NCI-H345 treated with DMSO at 0.1 percent for 48 hours (cell line): Measurements from ENCODE around the gene MAGIX.
A peak's percentile ranks its signal among the peaks of the same experiment; 100 is the strongest.
"Not testable (repeated sequence)": the region's sequence is repeated elsewhere in the genome, so short reads cannot be mapped to it uniquely, and the experiment has no call there.

Source experiments
- DNase-seq: peaks from one replicate; lab custom pipeline; 2025; ENCODE audit not compliant: unreplicated experiment; lab: John Stamatoyannopoulos, UW

MAGIX gene

DNA sequence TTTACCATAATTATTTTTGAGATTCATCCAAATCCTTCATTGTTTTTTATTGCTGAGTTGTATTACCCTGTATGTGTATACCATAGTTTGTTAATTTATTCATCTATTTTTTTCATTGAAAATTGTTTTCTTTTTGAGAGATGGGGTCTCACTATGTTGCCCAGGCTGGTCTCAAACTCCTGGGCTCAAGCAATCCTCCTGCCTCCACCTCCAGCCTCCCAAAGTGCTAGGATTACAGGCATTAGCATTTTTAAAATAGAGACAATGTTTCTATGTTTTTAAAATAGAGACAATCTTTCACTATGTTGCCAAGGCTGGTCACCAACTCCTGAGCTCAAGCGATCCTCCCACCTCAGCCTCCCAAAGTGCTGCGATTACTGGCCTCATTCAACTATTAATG is 1.6 kb upstream of the MAGIX start:
- no peak for DNase-seq

DNA sequence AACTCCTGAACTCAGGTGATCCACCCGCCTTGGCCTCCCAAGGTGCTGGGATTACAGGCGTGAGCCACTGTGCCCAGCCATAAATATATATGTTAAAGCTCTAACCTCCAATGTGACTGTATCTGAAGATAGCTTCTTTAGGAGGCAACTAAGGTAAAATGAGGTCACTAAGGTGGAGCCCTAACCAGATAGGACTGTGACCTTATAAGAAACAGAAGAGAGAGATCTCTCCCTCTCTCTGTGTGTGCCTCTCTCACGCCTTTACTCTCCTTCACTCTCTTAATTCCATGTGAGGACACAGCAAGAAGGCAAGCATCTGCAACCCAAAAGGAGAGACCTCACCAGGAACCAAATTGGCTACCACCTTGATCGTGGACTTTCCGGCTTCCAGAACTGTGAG is 926 bp upstream of the MAGIX start:
- DNase-seq = no peak

DNA sequence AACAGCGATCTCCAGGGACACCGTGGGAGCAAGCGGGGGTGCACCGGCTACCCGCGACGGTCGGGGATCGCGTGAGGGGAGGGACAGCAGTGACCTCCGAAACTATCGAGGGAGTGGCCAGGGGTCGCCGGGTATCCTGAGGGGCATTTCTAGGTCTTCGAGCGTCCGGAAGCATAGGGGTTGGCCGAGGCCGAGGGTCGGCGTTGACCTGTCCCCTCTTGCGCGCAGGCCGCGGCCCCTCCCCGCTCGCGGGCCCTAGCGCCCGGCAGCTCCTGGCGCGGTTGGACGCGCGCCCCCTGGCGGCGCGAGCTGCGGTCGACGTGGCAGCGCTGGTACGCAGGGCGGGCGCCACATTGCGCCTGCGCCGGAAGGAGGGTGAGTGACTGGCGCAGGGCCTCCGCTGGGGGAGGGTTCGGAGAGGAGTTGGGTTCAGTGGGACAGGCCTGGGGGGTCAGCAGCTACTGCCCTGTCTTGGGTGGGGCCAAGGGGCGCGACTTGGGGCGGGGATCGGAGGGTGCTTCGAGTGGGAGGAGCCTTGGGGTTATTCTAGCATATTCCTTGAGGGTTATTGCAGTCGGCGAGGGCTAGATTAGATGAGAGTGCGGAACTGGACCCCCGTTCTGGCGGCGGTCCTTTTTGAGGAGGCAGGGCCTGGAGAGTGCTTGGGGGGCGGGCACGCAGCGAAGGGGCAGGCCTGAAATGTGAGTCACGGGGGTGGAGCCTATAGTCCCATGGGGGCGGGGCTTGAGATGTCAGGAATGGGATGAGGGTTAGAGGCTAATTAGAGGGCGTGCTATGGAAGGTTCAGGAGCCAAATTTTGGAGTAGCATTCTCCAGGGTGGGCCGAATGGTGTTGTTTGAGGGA is 1.2 kb downstream of the MAGIX start:
- DNase-seq = peak; percentile 43

DNA sequence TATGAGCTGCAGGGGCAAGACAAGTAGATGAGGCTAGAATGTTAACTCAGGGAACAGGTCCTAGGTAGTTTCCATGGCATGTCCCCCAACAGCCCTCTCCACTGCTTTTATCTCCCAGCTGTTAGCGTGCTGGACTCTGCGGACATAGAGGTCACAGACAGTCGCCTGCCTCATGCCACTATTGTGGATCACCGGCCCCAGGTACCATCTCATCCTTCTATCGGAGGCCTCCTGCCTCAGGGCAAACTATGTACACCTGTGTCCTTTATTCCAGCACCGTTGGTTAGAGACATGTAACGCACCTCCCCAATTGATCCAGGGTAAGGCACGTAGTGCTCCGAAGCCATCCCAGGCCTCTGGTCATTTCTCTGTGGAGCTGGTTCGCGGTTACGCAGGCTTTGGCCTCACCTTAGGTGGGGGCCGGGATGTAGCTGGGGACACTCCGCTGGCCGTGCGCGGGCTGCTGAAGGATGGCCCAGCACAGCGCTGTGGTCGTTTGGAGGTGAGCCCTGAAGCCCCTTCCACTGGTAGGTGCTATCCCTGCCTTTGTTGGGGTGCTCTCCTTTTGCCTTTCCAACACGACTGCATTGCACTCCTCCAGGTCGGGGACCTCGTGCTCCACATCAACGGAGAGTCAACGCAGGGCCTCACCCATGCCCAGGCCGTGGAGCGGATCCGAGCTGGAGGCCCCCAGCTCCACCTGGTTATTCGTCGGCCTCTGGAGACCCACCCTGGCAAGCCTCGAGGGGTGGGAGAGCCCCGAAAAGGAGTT is 2.2 kb downstream of the MAGIX start:
- DNase-seq = no peak

DNA sequence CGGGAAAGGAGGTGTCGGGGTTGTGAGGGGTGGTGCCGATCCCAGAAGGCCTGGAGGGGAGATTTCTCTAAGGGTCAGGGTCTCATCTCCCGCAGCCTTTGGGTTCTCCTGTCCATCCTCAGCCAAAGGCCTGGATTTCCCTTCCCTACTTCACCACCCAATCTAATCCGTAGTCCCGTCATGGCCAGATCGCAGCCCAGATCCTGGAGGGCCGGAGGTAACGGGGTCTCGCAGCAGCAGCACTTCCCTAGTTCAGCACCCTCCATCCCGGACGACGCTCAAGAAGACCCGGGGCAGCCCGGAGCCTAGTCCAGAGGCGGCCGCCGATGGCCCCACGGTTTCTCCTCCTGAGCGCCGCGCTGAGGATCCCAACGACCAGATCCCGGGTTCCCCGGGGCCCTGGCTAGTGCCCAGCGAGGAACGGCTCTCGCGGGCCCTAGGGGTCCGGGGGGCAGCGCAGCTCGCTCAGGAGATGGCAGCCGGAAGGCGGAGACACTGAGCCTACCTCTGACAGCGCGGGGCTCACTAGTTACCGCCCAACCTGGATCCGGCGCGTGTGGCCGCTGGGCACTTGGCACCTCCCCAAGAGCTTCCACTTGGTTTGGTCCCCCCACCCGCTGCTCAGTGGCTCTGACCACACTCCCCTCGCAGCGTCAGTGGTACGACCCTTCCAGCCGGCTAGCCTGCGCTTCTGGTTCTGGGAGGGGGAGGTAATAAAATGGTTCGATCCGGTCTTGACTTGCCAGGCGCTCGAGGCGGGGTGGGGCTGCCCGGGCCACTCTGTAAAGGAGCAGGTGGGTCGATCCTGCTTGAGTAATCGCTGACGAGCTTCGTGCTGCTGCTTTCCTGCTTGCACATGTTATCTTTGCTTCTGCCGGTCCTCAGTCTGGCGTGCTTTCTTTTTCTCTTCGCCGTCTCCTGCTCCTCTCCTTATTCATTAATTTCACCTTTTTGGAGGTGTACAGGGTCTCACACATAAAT is 3.6 kb downstream of the MAGIX start:
- DNase-seq = no peak

DNA sequence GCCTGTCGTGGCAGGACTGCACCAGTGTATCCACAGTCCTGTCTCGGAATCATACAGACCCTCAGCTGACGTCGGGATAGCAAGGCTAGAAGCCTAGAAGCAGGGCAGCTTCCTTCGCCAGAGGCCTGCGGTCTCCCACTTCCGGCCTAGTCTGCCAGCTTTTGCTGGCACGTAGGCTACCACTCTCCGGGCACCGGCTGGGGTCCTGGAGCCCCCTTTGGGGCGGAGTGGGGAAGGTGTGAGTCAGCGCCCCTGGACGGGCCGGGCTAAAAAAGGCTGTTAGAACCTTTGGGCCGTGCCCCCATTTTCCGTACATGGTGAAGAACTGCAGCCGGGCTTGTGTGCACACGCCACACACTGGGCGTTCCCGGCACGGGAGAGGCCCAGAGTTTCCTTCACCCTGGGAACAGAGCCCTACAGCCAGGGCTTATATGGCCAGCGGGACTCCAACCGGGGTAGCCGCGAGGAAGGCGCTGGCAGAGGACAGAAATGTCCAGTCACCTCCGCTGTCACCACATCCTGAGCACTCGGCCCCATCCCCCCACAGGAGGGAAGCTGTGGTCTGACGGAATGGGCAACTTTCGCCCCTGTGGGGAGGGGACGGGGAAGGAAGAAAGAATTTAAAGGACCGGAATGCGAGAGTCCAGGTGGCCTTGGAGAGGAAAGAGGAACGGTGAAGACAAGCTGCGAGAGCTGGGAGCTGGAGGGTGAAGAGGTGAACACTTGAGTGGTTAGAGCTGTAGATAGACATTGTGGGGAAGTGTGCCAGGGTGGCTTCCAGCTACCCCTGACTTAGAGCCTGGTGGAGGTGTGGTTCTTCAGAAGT is 4.6 kb downstream of the MAGIX start:
- DNase-seq = no peak

DNA sequence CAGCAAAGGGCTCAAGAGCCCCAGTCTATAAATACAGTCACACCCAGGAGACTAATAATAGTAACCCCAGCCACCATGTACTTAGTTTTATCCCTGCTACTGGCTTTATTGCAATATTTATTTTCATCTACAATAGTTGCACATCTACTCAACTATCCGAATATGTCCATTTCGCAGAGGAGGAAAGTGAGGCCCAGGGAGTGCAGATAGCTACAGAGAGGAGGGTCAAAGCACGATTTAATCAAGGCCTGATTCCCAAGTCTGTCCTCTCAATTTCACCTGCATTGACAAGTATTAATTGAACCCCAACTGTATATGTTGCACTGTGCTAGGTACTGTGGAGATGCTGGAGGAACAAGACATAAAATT is 5.2 kb downstream of the MAGIX start:
- no peak for DNase-seq

DNA sequence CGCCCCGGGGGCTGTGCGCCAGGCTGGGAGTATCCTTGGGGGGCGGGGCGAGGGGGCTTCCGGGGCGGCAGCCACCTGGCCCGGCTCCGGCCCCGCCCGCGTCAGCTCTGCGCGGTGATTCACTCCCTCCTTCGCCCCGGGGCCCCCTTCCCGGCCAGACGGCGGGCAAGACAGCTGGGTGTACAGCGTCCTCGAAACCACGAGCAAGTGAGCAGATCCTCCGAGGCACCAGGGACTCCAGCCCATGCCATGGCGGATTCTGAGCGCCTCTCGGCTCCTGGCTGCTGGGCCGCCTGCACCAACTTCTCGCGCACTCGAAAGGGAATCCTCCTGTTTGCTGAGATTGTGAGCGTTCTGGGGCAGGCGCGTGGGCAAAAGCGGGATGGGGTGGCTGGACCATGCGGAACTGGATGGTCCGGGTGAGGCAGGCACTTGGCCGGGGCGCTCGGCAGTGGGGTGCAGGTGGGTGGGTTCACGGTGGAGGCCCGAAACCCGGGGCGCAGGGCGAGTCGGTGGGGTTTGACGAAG is 9.3 kb downstream of the MAGIX start, which contains the start of gene PLP2:
PLP2 (plus strand) TSS at position 147 of the 528 bp plus-strand sequence; CDS start at position 250, 103 bp downstream.
- peak; percentile 23 for DNase-seq

DNA sequence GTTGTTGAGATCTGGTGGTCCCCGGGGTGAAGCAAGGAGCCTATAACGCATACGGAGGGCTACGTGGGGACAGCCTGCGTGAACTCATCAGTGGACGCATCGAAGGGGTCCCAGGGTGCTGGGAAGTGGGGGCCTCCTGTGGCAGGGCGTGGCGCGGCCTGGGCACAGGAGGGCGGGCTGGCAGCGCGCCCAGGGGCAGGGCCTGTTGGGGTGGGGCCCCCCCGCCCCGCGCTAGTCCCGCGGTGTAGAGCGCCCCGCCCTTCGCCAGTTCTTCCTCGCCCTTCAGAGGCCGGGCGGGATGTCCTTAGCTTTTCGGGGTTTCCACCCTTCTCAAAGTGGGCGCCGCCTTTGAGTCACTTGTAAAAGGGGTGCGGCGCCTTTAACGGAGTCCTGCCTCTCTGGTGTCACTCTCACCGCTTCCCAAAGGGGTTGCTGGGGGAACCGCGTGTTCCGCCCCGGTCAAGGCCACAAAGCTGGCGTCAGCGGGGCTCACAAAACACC is 9.8 kb downstream of the MAGIX start:
- peak; percentile 31 for DNase-seq

DNA sequence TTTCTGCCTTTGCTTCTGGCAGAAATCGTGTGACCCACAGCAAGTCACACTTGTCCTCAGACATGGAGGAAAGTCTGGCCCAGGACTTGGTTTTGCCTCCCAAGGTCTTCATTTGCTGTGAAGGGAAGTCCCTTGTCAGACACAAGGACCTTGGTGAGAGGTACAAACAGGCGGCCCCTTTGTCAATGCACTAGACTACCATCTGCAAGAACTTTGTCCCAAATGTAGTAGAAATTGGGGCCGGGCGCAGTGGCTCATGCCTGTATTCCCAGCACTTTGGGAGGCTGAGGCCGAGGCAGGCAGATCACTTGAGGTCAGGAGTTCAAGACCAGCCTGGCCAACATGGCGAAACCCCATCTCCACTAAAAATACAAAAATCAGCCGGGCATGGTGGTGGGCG is 11.0 kb downstream of the MAGIX start:
- not testable (repeated sequence) for DNase-seq

DNA sequence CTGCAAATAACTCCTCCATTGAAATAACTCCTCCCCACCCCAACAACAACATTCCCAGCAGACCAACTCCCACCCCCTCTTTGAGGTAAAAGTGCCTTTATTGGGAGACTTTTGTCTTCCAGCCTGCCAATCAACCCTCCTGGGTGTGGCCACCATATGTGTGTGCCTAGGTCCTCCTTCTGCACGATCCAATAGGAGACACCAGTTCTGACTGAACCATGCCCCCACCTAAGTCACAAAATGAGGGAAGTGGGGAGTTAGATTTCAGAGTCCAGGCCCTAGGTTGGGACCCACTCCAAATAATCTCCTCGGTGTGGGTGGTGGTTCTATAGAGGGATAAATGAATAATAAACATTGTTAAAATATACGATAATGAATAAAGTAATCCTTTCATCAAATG is 12.2 kb downstream of the MAGIX start:
- DNase-seq = no peak

DNA sequence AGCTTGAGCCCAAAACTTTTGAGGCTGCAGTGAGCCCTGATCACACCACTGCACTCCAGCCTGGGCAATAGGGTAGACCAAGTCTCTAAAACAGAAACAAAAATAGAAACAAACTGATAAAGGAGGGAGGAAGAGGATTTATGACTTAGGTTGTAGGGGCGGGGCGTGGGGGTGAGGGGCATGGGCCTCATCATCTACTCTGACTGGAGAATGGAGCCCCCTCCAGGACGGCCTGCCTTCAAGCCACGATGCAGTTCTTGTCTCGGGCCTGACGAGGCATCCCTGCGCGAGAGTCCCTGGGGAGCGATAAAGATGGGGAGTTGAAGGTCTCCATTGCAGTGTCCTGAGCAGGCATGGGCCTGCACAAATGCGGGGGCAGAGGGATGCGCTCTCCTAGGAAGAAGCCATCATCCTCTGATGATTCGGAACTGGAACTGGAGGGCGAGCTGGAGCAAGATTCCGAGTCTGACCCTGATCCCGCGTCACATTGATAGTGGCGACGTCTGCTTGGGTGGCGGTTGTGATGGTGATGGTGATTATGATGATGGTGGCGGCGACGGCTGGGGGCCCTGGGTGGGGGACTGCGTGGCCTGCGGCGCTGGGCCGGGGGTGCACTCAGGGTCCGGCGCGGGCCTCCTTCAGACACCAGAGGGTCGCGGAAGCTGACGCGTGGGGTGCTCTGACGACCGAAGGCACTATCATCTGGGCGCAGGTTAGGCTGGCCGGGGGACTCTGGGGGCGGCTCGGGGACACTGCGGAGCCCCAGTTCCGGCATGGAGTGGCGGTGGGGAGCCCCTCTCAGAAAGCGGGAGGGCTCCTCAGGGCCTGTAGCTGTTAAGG is 13.1 kb downstream of the MAGIX start:
- no peak for DNase-seq

DNA sequence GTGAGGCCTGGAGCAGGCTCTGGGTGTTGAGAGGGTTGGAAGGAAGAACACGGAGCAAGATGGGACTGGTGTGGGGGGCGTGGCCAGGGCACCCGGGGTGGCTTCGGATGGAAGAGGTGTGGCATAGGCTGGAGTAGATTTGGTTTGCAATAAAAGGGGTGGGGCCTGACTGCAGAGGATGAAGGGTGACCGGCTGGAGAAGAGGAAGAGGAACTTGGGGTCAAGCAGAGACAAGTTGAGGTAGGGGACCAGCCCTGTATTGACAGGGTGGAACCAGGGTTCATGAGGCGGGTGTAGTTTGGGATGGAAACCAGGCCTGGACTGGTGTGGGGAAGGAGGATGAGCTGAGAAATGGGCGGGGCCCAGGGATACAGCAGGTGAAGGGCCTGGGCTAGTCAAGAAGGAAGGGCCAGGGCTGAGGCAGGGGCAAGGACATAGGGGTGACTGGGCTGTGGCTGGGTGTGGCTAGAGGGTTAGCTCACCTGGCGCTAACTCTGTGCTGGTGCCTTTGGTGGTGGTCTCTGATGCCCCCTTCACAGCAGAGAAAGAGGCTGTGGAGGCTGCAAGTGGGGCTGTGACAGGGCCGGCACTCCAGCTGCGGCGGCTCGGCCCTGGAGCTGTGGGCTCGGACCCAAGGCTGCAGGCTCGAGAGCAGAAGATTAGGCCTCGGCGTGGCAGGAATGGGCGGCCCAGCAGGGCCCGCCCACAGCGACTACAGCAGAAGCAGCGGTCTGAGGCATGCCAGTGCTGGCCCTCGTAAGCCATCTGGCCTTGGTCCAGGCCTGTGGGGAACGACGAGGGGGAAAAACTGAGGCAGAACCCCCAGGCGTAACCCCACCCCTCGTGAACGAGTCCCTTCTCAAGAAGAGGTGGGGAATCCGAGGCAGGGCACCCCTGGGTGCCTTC is 14.1 kb downstream of the MAGIX start:
- no peak for DNase-seq

DNA sequence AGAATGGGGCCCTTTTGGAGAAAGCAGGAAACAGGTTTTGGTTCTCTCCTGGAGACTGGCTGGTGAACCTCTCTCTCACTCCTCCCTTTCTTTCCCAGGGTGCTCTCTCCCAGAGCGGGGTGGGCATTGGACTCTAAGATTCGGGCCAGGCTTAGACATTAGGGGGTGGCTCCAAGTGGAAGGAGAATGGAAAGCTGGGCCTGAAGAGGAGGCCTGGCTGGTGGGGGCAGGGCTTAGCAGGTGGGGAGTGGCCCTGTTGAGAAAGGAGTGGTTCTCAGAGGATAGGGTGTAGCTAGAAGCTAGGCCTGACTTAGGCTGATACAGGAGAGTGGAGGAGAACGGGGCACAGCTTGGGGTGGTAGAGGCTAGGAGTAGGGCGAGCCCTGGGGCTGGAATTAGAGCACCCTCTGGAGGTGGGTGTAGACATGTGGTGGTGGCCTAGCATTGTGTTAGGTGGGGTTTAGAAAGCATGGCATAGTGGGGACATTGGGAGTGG is 14.8 kb downstream of the MAGIX start:
- DNase-seq = no peak

DNA sequence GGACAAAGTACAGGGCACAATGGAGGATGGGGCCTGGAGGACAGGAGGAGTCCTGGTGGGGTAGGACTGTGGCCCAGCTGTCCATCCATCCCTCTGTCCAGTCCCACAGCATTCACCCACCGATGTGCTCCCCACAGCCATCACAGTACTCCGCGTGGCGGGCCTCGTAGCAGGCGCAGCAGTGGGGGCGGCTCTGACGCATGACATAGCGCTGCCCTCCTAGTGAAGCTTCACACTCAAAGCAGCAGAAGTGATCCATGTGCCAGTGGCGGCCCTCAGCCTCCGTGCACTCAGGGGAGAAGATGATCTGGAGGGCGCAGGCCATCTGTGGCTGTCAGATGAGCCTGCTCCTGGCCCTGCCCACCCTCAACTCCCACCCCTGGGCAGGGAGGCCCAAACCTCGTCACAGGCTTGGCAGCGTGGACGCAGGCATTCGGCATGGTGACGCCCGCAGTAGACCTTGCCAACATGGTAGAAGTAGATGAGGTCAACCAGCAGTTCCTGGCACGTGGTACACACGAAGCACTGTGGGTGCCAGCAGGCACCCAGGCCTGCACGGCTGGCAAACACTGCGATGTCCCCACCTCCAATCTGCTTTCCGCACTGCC is 15.4 kb downstream of the MAGIX start:
- no peak for DNase-seq

DNA sequence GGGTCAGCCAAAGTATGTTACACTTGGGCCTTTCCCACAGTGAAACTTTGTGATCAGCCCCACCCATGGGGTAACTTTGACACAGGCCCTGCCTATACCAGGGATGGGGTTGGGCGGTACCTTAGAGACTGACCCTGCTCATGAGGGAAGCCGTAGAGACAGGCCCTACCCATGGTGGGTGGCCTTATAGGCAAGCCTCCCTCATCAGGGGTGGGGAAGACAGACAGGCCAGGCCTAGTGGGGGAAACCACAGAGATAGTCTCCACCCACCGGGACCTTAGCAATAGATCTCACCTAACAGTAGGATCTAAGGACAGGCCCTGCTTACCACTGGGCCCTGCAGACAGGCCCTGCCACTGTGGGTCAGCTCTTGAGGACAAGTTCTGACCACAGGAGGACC is 16.0 kb downstream of the MAGIX start:
- no peak for DNase-seq

DNA sequence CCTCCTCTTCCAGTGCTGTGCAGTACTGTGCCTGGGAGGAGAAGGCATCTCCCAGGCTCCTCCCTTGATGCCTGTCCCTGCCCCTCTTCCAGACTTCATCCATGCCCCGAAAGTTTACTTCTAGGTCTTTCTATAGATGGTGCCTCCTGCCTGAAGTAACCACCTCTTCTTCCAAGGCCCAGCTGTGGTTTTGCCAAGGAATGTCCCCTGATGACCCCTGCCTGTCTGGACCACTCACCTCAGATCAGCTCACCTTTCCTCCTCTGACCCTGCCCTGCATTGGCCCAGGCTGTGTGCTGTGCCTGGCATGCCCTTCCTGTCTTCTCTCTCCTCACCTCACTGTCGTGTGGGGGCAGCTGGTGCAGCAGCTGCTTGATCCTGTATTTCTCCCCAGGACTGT is 16.8 kb downstream of the MAGIX start:
- no peak for DNase-seq
